ENCODE data around the gene RELN.

DNA sequence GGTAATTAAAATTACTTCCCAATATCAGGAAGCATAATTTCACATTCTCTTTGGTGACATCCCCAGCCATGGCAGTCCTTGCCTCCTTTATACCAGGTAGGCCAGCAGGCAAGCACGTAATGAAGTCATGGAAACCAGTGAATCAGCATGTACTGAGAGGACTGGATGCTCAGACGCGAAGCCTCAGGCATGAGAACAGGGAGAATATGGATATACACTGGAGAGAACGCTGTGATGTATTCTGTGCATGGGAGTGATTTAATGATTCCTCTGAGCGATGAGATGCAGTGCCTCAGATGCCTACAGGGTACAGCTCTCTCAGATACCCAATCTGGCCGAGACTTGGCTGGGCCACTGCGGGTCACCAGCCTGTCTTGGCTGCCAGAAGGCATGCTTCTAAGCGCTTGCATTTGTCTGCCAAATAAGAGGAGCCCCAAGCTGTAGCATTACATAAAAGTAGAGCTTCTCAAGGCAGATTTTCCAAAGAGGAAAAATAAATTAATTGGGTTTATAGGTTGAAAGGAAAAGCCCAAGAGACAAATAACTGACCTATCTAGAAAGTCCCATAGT is 238.1 kb downstream of the RELN start:
- TF ChIP-seq EP300 (IDR thresholded peaks at IDR 0.05) (no peak), POLR2A (IDR thresholded peaks at IDR 0.05) (no peak)
- TF ChIP-seq, protein P1, sequence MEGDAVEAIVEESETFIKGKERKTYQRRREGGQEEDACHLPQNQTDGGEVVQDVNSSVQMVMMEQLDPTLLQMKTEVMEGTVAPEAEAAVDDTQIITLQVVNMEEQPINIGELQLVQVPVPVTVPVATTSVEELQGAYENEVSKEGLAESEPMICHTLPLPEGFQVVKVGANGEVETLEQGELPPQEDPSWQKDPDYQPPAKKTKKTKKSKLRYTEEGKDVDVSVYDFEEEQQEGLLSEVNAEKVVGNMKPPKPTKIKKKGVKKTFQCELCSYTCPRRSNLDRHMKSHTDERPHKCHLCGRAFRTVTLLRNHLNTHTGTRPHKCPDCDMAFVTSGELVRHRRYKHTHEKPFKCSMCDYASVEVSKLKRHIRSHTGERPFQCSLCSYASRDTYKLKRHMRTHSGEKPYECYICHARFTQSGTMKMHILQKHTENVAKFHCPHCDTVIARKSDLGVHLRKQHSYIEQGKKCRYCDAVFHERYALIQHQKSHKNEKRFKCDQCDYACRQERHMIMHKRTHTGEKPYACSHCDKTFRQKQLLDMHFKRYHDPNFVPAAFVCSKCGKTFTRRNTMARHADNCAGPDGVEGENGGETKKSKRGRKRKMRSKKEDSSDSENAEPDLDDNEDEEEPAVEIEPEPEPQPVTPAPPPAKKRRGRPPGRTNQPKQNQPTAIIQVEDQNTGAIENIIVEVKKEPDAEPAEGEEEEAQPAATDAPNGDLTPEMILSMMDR (IDR thresholded peaks at IDR 0.05): no peak
